Head of caudate nucleus (tissue), 42 donors: Measurements from ENCODE around the gene CDKAL1.

Experiments
- DNase-seq, 42 donors: peaks; one replicate each; pipeline versions ENCODE4 v3.0.0 to v3.0.0-alpha.2; 2020 to 2021; ENCODE audit warnings: mixed read lengths in 7 of 42
- intact Hi-C: fragments of 100-400 bp; cut with DNase I; formaldehyde crosslinking; loops from one replicate; pipeline ENCODE4 v1.15.0; 2022

CDKAL1 gene

DNA sequence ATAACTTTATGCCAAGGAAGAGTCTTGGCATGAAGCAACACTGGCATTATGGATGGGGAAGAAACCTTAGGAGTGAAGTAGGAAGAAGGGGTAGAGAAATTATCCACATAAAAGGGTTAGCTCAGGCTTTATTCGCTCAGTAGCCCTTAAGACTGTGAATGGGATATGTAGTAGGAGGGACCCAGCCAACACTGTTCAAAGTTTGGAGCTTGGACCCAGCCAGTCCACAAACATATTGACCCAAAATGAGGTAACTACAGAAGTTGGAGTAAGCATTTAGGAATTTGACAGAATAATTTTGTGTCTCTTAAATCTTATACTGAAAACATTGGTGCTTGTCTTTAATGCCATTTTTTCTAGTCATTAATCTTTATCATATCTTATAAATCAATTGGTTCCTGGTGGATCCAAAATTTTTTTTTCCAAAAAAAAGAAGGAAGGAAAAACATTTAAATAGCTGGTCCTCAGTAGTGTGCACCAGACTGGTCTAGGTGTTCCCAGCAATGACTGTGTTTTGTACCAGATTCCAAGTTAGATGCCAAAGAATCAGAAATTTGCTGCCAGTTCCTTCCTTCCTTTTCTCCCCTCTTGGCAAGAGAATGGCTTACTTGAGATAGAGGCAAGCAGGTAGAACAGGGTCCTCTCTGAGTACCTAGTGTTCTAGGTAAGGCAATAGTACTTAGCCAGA is 607.5 kb downstream of the CDKAL1 start:
- no peak for DNase-seq
- intact Hi-C loops: no loop called here

DNA sequence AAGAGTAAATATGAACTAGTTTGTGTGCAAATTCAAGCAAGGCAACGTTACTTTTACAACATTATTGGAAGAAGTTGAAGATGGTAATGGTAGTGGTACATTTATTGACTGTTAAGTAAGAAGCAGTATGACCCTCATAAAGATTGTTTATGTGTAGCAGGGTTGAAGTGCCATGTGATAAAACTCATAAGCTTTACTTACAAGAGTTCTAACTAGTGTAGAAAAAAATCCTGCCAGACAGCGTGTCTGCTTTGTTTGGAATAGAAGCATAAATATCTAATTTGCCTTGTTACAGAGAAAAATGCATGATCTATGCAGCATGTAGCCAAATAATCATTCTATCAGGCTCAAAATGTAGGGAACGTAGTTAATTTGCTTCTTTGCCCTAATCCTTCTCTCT is 608.5 kb downstream of the CDKAL1 start:
- intact Hi-C loops: no loop called here

GRCh38 chr6:21143645-21144044 is 609.4 kb downstream of the CDKAL1 start:
- no peak for DNase-seq
- intact Hi-C loops: no loop called here

More for the DNA sequence above, 608.5 kb downstream of the CDKAL1 start:
- no peak for DNase-seq

DNA sequence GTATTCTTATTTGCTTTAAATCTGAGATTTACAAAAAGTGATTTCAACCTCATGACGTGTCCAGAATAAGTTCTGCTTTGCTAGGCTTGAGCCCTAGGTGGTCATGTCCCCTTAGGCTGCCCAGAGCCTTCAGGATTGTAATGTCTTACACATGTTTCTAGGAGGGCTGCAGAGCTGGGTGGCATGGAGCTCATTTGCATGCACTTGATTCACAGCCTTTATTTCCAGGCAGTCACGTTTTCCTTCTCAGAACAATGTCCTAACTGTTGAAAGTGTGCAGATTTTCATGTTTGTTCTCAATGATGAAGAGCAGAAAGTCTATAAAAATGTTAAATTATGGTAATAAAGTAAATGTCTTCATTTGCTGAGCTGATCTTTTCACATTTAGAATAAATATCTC is 610.7 kb downstream of the CDKAL1 start:
- intact Hi-C loops: no loop called here
- peak in 1 of 42 donors; percentile 45 for DNase-seq

DNA sequence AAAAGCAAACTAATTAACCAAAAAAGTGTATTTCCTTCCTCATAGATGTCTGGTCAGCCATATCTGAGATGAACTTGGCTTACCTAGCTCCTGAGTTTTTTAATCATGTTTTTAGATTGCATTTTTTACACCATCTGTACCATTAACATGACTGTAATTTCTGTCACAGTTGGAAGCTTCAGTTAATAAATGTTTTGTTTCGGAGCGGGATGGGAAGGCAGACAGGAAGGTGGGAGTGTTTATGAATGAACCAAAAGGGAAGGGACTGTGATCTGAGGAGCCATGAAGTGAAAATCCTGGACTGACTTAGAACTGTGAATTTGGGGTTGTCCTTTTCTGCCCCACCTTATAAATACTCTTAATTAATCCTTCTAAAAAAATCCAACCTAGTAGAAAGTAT is 613.7 kb downstream of the CDKAL1 start:
- no peak for DNase-seq
- intact Hi-C loops: no loop called here

DNA sequence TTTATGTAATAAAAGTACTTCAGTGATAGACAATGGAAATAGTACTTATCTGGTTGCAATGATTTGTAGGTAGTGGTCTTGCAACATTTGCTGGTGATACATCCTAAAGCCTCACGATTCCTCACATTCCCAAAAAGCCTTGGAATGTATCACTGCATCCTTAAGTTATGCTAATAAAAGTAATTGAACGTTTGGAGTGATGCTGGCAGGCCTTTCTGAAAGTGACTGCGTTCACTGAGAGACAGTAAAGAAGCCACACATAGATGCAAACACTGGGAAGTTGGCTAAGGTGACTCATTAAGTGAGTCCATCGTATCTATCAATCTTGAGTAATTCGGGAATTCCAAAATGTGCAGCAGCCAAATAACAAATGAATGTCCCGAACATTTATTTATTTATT is 615.2 kb downstream of the CDKAL1 start:
- intact Hi-C loops: no loop called here
- no peak for DNase-seq

GRCh38 chr6:21150667-21151066 is 616.4 kb downstream of the CDKAL1 start:
- intact Hi-C loops: no loop called here
- DNase-seq: peak in 2 of 42 donors; percentile 8 to 19

GRCh38 chr6:21151119-21151518 is 616.9 kb downstream of the CDKAL1 start:
- intact Hi-C loops: no loop called here
- DNase-seq: peak in 1 of 42 donors; percentile 30

DNA sequence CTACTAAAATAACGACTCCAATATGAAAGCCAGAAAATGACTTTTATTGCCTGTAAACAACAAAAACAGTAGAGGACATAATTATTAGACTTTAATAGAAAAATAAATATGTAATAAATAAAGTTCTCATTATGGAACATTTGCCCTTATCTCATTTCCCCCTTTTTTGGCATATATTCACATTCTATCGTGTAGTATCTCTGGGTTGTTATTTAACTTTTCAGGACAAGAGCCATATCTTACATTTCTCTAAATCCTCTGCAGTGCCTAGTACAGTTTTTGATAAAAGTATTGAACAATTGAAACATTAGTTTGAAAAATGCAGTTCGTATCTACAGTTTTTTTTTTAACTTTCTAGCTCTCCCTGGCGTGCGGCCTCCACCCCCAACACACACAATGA is 617.3 kb downstream of the CDKAL1 start:
- intact Hi-C loops: no loop called here

GRCh38 chr6:21157186-21157929 is 623.1 kb downstream of the CDKAL1 start:
- DNase-seq: no peak
- intact Hi-C loops: no loop called here

More for the DNA sequence above, 617.3 kb downstream of the CDKAL1 start:
- DNase-seq: no peak

- DNase-seq: no peak
- intact Hi-C loops: no loop called here
Measured at GRCh38 chr6:21158149-21158548, 623.9 kb downstream of the CDKAL1 start.

- no peak for DNase-seq
- intact Hi-C loops: no loop called here
Measured at GRCh38 chr6:21158873-21159272, 624.6 kb downstream of the CDKAL1 start.

- no peak for DNase-seq
- intact Hi-C loops: no loop called here
Measured at GRCh38 chr6:21159465-21159864, 625.2 kb downstream of the CDKAL1 start.

- no peak for DNase-seq
- intact Hi-C loops: no loop called here
Measured at GRCh38 chr6:21161707-21162106, 627.5 kb downstream of the CDKAL1 start.

DNA sequence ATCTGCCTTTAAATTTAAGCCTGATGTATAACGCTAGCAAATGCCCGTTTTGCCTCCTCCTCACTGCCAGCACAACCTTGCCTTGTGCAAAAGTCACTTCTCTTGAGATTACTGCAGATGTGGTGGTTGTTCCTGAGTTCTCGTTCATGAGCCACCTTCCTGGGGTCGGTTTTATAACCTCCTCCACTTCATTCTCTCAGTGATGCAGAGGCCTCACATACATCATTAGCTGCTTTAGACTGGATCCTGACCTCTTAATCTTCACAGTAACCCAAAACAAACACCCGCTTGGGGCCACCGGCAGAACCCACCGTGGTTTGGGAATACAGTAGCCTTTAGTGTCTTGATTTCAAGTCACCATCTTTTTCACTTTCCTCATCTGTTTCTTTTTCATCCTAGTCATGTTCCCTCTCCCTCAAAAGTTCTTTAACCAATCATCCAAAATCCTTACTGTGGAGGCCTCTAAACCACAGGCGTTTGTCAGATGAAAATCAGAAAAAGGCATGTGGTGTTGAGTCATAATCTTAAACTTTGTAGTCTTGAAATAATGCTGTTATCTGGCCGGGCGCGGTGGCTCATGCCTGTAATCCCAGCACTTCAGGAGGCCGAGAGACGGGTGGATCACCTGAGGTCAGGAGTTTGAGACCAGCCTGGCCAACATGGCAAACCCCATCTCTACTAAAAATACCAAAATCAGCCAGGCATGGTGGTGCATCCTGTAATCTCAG is 629.0 kb downstream of the CDKAL1 start:
- no peak for DNase-seq
- intact Hi-C loops: no loop called here

GRCh38 chr6:21163838-21164180 is 629.6 kb downstream of the CDKAL1 start:
- intact Hi-C loops: no loop called here
- DNase-seq: no peak

DNA sequence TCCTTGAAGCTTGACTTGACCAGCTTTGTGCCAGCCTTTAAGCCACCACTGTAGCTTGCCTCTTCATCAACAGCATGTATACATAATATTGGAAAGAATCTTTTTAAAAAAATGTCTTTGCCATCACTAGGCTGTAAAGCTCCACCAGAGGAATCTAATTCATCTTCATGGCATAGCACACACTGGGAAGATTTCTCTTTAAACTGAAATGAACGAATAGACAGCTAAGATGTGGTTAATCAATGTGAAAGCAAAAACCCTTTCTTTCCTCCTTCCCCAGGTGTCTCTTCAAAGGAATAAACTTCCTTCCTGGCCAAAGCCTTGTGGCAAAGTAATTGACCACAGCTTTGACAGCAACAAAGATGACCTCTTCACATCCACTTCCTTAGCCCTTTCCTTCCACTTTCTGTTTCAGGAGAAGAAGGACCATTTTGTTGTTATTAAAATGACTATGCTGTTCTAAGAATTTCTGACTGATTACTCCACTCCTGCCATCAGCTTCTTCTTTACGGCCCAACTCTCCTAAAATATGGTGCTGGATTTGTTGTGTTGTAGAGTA is 630.6 kb downstream of the CDKAL1 start:
- DNase-seq: no peak
- intact Hi-C loops: no loop called here

DNA sequence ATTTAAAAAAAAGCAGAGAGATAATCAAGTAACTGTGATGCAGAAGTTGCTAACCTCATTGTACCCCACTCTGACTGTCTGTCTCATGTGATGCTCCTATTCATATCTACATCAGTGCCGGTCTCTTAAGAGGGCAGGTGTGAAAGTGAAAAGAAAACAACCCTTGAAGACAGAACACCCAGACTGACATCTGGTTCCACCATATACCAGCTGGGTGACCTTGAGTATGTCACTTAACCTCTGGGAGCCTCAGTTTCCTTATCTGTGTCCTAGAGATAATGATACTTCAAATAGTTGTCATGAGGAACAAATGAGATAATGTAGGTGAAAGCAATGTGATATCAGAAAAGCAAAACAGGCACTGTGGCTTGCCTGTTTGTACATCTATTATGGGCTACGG is 632.5 kb downstream of the CDKAL1 start:
- DNase-seq: no peak
- intact Hi-C loops: no loop called here

DNA sequence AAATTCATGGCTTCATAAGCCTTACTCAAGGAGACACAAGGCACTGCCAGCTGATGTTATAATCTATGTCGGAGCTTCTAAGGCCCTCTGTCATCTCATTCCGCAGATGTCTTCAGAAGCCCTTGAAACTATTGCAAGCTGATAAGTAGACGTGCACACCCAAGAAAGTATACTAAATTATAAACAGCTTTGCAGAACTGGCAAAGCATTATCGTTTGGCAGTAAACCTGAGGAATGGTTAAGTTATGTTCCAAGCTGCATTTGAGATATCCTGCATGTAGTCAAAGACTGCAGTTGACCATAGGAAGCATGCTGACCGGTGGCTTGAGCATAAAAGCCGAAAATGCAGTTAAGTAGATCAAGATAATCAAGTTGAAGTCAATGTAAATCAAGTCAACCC is 633.5 kb downstream of the CDKAL1 start:
- intact Hi-C loops: no loop called here
- no peak for DNase-seq

DNA sequence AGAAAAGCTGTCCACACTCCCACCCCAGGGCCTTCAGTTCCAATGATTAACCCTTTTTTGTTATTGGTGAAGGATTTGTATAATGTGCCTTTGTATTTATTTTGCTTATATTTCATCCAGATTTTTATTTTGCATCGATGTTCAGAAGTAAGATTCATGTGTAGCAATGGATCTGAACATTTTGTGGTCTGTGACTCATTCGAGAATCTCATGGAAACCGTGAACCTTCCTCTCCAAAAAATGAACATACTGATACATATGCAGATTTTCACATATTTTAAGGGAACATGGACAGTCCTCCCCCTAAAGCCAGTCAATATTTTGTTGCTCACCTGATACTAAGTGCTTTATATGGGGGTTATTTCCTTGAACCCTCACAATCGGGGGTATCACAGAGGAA is 637.5 kb downstream of the CDKAL1 start:
- intact Hi-C loops: no loop called here
- no peak for DNase-seq
